GM19455 (cell line): ENCODE data around the gene ANO2.

ENCODE experiments used
- ATAC-seq: cut with Tn5 transposase; IDR thresholded peaks from one replicate; pipeline ENCODE4 v1.9.1; 2021; ENCODE audit not compliant: unreplicated experiment

ANO2 gene

DNA sequence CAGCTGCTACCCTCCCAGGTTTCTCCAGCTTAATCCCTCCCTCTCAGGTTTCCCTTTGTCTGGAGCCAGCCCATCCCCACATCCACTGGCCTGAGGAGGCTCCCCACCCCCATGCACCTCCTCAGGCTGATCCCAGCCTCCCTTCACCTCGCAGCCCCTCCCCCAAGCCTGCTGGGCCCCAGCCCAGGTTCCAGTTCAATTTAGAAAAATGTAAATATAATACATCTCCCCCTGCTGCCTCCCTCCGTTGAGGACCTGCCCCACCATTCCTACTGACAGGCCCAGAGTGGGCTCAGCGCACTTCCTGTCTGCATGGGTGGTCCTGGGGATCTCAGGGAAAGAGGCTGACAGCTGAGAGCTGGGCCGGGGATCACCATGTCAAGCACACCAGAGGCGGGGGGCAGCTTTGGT is 357.3 kb downstream of the ANO2 start:
- ATAC-seq, result no peak

DNA sequence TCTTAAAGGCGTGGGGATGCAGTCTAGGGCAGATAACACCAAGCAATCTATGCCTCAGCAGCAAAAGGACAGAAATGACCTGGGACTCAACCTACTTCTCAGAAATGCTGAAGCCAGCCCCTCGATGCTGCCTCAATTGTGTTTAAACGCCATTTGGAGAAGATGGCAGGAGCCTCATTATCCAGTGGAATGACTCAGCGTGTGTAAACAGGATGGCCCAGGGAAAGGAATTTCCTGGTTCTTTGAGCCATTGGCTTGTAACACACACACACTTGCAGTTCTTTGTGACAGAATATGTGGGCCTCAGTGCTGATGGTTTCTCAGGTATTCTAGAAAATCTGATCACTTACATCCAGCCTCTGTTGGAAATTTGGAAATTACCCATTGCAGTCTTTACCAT is 358.9 kb downstream of the ANO2 start:
- ATAC-seq, result no peak

DNA sequence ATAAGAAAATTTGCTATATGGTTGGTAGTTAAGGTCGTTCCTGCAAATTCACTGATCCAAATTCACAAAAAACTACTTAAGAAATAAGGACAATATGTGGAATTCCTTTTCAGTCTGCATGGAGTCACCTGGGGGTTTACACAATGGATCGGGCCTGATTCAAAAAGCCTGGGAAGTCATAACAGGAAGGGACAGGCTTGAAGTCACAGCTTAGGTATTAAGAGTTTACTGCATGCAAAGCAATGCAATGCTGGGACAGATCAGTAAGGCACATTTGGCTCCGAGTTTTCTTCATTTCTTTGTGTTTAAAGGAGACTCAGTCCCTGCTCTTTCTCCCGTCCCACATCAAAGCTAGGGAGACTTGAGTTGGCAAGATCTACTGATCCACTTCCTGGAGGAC is 359.9 kb downstream of the ANO2 start:
- no peak for ATAC-seq

DNA sequence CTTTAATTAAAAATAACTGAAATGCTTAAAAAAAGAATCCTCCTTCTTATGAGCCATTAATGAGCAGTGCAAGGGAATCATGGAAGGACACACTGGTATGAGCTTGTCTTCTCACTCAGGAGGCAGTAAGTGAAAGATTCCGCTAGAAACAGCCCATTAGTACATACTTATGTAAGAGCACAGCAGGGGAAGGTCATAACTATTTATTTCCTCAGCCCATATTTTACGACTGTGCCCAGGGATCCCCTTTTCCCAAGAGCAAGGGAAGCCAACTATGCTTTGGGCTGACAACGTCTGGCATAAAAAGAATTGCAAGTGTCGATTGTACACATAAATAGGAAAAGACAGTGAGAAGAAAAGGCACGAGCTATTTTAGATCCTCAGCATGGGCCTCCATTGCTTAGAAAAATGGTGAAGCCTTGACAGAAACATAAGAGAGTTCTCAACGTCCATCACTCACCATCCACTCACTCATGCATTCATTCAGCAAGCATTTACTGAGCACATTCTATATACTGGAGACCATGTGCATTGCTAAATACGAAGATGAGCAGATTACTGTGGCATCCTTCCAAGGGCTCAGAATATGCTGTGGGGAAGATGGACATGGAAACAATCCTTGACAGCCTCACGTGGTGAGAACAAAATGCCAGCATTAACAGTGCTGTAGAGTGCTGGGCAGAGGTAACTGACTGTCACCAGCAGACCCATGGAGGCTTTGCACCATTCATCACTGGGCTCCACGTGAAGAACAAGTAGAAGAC is 360.5 kb downstream of the ANO2 start:
- no peak for ATAC-seq

DNA sequence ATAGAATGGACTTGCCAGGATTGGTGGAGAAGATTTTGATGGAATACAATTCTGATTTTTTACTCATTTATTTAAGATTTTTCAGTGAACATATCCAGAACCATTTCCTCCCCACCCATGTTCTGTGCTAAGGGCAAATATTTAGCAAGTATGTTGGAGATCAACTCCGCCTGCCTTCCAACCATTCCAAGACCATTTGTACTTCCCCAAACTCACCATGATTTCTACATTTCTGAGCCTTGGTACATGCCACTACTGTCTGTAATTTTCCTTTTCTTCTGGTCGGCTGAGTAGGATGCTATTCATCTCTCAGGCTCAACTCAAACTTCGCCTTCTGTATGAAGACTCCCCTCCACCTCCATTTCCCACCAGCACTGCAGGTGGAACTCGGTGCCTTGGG is 362.5 kb downstream of the ANO2 start:
- ATAC-seq, result no peak

DNA sequence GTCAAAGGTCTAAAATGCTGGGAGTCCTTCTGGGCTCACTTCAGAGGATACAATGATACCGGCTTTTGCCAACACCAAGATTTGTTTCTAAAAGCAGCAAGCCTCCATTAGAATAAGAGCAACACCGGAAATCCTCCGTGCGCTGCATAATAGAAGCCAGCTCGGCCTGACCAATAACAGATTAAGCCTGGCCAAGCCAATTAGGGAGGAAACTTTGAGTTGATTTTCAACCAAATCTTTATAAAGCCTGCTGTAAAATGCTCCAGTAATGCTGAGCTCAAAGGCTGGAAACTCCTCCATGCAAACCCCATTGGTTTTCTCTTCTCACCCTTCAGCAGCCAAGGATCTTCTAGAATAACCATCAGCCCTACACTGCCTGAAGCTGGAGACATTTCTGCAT is 363.0 kb downstream of the ANO2 start:
- ATAC-seq, result no peak

DNA sequence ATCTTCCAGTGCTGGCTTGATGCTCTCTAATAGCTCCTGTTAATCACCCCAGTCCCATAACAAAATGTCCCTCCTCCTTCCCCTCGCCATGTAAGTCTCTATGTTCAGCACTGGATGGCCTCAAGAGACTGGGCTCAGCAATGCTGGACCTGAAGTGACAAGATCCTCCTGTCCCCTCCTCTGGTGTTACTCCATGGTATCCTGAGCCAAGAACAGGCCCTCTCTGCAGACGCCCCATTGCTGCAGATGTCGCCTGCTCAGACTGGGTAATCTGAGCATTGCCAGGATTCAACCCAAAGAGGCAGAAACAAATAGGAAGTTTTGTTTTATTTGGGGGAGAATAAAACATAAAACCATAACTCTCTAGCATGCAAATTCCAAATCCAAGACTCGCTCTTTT is 363.4 kb downstream of the ANO2 start:
- ATAC-seq, result no peak

DNA sequence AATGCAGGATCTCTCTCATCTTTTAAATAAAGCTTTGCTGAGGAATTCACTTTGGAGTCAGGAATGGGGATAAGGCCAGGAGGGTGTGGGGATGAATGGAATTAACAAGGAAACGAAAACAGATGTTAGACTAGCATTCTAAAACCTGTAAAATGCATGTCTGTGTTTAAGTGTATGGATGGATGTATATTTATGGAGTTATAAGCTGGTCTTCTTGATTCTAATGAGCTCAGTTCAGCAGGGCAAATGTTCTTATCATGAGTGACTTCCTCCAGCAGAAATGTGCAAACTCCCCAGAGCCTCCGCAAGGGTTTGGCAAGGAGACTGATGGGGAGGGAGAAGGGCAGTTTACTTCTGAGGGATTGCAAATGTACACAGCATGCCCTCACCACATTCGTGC is 364.0 kb downstream of the ANO2 start:
- ATAC-seq, result no peak

DNA sequence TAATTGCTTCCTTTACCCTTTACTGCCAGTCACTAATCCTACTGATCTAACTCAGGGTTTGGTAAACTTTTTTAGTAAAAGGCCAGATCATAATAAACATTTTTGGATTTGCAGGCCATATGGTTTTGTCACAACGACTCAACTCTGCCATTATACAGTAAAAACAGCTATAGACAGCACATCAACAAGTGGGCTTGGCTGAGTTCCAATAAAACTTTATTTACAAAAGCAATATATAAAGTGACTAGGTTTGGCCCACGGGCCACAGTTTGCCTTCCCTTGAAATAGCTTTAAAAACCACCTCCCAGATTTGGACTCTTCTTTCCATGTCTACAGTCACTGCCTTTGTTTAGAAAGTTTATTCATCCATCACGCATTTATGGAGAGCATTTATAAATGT is 366.3 kb downstream of the ANO2 start:
- no peak for ATAC-seq

DNA sequence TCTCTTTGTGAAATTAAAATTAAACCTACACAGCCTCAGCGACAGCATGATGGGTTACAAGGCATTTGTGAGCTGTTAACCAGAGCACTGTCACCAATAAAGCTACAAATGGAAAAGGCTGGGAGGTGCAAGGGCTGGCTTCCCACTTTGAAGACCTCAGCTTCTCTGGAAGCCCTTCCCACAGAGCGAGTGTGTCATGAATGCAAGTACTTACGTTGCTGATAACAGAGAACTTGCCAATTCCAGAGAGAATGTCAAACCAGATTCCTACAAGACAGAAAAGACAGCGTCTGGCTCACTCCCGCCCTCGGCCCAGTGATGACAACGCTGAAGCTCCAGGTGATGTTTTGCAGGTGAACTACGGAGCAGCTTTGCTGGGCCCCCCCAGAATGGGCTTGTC is 367.3 kb downstream of the ANO2 start:
- ATAC-seq, result no peak

DNA sequence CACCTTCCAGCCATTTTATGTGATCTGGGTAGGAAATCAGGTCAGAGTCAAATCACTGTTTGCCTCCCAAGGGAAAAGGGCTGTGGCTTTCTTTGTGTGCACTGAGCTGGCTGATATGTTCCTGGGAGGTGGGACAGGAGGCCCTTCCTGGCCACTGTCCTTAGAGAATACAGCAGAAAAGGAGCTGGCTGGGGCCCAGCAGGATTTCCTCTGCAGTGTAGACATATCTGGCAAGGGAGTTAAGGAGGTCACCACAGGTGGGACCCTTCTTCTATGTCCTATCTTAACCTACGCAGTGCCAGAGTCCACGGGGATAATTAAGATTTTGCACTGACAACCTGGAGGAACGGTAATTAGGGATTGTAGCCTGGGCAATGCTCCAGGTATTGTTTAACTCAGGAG is 367.8 kb downstream of the ANO2 start:
- no peak for ATAC-seq

DNA sequence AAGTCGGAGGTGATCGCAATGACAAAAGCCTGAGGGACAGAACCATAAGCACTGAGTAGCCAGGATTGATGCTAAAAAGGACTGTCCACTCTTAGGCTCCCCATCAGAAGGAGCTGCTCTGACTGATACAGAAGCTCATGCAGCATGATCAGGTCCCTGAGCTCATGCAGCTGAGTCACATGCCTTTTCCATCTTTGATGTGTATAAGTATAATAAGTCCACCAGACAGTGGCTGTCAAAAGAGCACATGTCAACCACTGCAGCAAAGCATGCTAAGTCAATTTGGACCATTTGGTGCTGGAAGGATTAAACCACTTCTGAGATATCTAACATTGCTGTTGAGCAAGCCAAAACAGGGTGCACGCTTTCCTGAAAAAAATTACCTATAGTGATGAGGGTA is 369.1 kb downstream of the ANO2 start:
- no peak for ATAC-seq

DNA sequence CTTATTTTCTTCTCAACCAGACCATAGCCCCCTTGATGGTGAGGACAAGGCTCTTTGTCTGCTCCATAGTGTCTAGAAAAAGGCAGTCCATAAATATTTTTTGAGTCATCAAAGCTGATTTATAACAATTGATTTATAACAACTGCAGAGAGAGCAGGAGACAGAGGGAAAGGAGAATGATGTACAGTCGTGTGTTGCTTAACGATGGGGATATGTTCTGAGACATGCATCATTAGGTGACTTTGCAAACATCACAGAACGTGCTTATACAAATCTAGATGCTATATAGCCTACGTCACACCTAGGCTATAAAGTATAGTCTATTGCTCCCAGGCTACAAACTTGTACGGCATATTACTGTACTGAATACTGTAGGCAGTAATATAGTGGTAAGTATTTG is 369.8 kb downstream of the ANO2 start:
- no peak for ATAC-seq

DNA sequence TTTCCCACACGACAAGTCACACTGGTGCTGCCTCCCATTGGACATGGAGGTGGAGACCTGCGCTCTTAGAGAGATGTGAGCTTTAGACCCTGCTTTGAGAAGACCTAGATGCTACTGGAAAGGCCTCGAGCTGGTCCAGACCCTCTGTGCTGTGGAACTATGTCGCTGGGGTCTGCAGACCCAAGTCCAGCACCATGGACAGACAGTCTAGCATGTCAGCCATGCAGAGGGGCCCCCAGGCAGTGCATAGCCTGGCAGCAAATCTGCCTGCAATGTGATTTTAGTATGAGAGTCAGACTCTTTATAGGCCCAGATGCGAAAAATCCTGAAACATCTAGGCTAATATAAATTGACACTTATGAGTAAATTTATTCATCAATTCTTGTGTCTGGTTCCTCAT is 371.7 kb downstream of the ANO2 start:
- ATAC-seq, result no peak

DNA sequence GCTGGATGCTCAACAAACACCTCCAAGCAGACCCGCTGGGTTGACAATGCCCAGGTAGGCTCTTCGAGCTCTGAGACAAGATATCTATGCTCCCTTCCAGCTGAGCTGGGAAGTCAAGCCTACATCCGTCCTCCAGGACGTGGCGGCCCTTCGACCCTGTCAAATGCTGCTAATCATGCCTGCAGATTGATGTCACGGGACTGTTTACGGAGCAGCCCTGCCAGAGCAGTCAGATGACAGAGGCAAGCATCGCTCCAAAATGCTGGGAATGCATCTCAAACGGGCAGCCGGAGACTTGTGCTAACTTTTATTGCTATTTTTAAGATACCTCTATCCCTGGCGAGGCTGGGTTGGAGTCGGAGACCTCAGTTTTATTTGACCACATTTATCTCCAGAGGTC is 373.9 kb downstream of the ANO2 start:
- ATAC-seq, result no peak

DNA sequence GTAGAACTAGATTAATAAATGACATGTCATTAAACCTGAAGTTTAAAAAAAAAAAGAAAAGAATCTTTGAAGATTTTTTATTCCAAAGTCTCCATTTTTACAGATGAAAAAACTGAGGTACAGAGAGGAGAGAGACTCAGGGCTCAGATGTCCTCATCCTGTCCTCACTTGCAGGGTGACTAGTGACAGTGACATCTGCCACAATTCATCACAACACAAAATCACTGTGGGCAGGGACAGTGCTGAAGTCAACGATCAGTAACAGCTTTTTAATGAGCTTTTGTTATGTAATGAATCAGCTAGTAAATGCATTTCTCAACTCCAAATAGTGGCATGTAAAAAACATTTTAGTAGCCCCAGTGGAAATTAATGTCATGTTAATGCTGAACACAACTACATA is 374.6 kb downstream of the ANO2 start:
- ATAC-seq, result no peak

DNA sequence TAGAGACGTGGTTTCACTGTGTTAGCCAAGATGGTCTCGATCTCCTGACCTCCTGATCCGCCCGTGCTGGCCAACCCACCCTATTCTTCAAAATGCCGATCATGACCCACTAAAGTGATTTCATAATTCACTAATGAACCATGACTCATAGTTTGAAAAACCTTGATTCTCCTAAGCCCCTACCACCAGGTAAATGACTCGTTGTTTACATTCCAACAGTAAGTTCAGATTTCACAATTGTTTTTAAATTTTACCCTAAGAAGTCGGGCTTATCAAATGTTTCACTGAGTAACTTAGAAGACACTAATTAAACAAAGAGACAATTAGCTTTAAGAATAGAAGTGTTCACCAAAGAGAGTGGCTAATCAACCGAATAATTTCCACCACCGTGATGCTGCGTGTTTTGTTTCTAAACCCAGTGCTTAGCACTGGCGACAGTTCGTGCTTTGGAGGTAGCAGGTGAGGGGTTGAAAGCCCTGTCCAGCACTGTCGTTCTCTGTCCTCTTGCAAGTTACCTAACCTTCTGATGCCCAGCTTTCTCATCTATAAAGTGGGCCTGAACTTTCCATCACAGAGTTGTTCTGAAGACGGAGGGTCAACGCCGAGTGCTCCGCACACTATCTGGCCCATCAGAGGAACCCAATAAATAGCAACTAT is 376.6 kb downstream of the ANO2 start:
- no peak for ATAC-seq

DNA sequence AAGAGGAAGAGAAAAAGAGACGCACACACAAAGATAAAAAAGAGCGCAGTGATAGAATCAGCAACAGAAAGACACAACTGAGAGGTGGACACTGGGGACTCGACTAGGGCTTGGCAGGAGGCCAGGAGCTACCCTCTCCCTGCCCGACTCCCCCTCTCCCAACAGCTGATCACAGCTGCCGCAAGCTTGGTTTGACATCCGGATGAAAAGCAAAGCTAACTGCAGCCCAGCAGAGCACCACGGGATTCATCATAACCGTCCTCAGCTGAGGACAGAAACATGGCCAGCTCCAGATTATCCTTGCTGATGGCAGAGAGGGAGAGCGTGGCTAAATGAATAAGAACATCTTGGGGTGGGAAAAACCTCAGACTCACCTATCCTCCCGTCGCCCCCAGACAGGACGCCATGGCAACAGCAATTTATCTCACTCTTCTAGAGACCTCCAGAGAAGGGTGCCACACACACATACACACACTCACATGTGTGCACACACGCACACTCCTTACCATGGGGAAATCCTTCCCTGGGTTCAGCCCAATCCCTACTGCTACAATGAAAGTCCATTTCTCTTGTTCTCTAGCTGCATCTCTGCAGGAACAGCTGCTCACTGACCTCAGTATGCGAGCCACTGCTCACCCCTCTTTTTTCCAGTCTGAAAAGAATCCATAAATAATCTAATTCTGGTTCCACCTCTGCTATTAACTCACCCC is 377.9 kb downstream of the ANO2 start:
- ATAC-seq, result no peak

DNA sequence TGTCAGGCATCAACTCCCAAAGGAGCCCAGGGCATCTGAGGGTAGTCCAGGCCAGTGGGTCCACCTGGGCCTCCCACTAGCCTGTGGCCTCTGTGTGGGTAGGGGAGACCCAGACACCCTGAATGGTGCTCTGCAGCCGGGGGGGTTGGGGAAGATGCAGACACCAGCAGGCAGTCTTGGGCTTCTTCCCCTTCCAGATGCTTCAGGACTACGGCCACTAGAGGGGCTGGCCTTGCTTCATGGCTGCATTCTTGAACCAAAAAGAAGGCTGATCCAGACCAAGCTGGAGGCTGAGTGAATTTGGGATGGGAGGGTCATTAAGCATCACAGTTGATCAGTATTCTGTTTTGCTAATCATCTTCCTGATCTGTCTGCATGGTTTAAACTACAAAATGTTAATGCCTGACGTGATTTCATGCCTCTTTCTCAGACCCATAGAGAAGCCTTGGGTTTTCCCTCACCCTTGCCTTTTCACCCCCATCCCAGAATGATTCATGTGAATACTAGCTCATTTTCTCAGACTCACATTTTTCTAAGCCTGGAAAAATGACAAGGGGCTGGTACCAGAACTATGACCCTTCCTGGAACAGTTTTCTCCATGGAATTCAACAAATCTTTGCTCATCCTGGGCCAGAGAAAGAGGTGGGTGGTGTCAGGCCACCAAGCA is 379.0 kb downstream of the ANO2 start:
- no peak for ATAC-seq

DNA sequence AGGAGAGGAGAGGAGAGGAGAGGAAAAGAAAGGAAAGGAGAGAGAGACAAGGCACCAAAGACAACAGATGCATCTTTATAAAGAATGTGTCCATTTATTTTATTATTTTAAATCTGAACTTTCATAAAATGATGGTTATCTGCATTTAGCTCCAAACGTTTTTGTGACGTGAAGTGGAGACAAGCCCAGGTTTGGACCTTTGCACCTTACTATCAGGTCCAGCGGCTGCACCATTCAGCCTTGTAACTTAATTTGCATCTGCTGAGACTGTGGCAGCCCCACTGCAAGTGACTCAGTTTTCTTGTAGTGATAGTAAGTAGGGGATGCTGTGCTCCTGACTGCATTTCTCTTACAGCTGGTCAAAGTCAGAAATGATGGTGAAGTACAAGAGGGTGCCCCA is 382.5 kb downstream of the ANO2 start:
- no peak for ATAC-seq

DNA sequence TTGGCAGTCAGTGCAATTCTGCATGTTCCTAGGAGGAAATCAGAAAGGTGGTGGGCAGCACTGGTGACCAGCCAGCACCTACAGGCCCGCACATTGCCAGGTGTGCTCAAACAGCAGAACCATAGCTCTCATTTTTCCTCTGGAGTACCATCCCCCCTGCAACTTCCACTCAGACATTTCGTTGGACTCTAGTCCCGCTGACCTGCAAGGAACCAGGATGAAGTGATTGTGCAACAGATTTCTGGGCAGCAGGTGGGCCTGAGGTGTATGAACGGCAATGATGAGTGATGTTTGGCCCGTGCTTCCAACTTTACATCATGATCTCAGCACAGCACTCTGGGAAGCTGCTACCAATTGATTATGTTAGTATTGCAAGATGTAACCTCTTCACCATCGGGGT is 383.2 kb downstream of the ANO2 start:
- no peak for ATAC-seq

DNA sequence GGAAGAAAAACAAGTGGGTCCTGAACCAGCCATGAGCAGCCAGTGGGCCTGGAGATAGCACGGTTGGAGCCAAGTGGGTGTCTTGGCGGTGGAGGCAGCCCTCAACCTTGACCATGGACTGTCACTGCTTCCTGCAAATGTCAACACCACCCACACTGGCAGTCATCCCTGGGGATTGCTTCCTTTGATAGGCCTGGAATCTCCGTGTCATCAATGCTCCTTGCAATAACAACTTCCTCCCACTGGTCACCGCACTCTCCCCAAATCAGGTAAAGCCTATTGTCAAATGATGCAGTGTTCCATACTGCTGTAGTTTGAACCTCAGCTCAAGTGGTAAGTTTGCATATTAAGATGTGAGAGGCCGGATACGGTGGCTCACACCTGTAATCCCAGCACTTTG is 384.0 kb downstream of the ANO2 start:
- no peak for ATAC-seq
